DND-41 (cell line): Measurements from ENCODE around the gene ACTL10.

ENCODE experiments used
- EZH2 ChIP-seq: IDR thresholded peaks from 3 replicates; pipeline ENCODE4 v1.6.1; 2012; ENCODE audit warnings: borderline replicate concordance, low read depth, mild to moderate bottlenecking, moderate library complexity, low read length, inconsistent platforms; ENCODE audit not compliant: severe bottlenecking
- TF ChIP-seq, protein P1 (sequence below): IDR thresholded peaks from 2 replicates; pipeline ENCODE4 v1.5.1; 2012; ENCODE audit warnings: borderline replicate concordance, low read length, moderate library complexity, mild to moderate bottlenecking; ENCODE audit not compliant: poor library complexity, severe bottlenecking; ENCODE audit errors: extremely low read depth

DNA sequence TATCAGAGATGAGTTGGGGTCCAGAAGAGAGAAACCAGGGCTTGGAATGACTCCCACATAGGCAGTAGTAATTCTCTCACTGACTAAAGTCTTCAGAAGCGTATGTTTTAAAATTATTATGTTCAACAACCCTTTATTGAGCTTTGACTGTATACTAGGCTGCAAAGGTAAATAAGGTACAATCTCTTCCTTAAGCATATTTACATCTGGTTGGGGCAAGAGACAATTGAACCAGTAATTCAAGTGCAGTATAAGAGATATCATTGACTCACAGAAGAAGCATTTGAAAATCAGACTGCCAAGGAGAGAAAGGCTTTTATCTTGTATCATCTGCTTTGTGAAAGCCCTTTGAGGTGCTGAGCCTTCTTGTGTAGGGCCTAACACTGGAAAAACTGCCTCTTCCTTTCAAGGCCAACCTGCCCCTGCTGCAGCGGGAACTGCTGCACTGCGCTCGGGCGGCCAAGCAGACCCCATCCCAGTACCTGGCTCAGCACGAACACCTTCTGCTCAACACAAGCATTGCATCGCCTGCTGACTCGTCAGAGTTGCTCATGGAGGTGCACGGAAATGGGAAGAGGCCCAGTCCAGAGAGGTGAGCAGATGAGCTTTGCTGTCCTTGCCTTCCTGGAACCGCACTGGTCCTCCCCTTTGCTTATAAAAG is 43.9 kb upstream of the ACTL10 start:
- TF ChIP-seq, protein P1, sequence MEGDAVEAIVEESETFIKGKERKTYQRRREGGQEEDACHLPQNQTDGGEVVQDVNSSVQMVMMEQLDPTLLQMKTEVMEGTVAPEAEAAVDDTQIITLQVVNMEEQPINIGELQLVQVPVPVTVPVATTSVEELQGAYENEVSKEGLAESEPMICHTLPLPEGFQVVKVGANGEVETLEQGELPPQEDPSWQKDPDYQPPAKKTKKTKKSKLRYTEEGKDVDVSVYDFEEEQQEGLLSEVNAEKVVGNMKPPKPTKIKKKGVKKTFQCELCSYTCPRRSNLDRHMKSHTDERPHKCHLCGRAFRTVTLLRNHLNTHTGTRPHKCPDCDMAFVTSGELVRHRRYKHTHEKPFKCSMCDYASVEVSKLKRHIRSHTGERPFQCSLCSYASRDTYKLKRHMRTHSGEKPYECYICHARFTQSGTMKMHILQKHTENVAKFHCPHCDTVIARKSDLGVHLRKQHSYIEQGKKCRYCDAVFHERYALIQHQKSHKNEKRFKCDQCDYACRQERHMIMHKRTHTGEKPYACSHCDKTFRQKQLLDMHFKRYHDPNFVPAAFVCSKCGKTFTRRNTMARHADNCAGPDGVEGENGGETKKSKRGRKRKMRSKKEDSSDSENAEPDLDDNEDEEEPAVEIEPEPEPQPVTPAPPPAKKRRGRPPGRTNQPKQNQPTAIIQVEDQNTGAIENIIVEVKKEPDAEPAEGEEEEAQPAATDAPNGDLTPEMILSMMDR, result no peak
- no peak for TF ChIP-seq EZH2
